Measurements from ENCODE around the gene HCN3.

HCN3 gene

DNA sequence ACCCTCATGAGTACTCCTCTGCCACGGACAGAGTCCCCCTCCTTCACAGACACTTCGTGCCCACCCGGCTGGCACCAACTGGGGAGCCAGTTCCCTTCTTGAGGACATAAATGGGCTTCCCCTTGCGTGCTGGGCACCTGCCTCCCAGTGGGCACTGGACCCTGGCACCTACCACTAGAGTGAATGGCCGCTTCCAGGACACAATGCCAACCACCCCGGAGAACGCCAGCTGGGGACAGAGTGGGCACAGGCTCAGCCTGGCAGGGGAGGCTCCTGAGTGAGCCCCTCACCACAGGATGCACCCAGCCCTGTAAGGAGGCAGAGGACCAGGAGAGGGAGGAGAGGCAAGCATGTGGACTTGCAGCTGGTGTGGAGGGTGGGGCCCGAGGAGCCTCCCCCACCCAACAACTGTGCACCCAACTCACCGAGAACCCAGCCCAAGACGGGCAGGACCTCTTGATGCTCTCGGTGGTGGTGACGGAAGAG is 23.0 kb upstream of the HCN3 start:
- in situ Hi-C loops (cut with MboI; ENCODE audit: low sequenced_read_pairs): no loop called here

DNA sequence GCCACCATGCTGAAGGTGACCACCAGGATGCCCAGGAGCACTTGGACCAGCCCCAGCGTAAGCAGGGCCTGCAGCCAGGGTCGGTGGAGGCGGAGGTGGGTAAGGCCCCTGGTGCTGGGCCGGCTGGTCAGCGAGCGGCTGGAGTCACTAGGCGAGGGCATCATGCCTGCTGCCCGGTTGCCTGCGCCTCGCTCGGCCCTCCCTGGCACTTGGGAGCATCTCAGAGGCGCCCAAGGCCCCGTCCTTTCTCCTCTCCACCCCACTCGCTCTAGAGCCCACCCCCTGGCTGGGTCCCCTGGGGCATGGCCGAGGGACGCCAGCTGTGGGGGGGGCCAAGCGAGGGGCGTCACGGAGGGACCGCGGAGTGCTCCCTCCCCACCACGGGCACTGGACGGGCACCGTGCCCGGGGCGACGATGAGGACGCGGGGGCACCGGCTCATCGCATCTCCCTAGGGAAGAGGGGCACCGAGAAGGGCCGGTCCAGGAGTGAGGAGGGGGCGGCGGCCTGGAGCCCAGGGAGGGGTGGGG is 22.5 kb upstream of the HCN3 start:
- in situ Hi-C loops (cut with MboI; ENCODE audit: low sequenced_read_pairs): no loop called here

DNA sequence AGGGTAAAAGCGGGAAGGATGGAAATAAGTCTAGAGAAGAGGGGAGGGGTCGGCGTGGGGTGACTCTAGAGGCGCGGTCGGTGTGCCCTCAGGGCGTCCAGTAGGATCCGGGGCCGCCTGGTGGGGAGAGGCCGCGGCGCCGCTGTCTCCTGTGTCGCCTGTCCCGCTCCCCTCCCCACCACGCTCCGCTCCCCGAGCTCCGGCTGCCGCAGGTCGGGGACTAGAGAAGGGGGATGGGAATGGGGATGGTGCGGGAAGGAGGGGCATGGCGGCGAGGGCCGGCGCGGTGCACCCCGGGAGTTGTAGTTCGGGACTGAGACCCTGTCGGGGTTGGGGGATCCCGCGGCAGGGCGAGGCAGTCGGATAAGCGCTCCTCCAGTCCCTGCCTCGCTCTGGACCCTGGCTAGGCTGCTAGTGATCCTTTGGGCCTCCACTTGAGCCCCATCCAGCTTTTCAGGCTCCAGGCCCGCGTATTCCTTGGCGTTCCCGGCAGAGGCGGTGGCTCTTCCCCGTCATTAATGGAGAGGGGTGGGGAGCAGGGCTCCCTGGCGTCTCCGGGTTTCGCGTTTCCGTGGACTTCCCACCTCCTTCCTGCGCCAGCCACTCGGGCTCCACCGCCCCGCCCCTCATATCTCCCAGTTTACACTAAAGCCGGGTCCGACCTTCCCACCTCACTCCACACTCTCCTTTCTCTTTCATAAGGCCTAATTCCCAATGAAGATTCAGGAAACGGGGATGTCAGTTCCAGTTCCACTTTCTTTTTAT is 21.8 kb upstream of the HCN3 start, which contains the start of gene ENTREP3:
ENTREP3 (minus strand) TSS at position 241 of the 765 bp plus-strand sequence. CDS start 606 bp downstream, outside the sequence.
- in situ Hi-C loops (cut with MboI; ENCODE audit: low sequenced_read_pairs): no loop called here

DNA sequence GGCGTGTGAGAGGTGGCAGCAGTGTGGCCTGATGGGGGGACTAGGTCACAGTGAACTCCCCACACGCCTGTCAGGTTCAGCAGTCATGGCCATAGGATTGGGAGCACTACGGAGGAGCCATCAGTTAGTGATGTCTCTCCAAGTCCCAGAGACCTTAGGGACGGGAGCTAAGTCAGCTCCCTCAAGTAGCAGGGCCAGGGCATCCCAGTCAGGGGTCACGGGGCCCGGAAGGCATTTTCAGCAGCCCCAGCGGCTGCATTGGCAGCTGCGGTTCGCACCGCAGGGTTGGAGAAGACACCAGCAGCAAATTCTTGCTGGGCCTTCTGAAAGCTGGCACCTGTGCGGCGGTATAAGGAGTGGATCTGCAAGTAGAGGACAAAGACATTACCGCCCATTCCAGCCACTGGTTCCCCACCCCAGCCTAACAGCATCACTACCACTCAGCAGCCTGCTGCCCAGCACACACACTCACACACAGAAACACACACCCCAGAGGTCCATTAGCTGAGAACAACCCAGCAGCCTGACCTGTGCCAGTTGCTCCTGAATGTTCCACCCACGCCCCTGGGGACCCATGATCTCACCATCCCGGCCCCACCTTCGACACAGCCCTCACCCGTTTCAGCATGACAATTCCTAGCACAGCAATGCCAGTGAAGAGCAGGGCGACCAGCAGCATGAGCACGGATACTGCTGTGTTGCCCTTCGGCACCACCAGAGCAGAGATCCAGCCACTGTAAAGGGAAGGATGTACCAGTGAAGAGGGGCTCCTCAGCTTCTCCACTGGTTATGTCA is 21.0 kb upstream of the HCN3 start:
- in situ Hi-C loops (cut with MboI; ENCODE audit: low sequenced_read_pairs): no loop called here

DNA sequence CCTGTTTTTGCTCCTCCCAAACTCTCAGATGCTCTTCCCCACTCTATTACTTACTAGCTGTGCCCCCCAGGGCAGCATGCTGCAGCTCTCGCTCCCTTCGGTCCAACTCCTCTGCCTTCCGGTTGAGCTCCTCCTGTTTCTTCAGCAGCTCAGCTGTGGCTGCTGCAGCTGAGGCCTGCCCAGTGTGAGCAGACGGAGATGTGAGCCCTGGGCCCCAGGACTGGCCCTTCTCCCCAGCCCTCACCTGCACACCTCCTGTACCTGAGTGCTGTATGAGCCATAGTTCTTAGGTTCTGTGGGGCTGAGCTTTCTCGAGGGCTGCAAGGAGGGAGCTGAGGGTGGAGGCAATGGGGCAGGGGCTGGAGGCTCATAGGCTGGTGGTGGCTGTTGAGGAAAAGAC is 17.0 kb upstream of the HCN3 start:
- in situ Hi-C loops (cut with MboI; ENCODE audit: low sequenced_read_pairs): no loop called here

DNA sequence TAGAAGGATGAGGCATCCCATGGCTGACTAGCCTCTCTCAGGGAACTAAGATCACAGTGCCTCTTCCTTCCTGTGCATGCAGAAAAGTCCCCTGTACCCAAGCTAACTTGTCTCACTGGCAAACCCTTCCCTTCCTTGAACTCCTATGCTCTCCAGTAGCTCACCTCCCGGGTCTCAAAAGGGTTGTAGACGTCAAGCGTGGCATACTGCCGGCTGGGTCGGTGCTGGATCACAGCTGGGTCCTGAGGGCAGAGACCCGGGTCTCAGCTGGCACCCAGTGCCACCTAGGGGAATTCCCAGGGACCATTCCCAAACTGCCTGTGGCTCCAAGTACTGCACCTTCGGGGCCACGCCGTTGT is 15.8 kb upstream of the HCN3 start:
- in situ Hi-C loops (cut with MboI; ENCODE audit: low sequenced_read_pairs): no loop called here

DNA sequence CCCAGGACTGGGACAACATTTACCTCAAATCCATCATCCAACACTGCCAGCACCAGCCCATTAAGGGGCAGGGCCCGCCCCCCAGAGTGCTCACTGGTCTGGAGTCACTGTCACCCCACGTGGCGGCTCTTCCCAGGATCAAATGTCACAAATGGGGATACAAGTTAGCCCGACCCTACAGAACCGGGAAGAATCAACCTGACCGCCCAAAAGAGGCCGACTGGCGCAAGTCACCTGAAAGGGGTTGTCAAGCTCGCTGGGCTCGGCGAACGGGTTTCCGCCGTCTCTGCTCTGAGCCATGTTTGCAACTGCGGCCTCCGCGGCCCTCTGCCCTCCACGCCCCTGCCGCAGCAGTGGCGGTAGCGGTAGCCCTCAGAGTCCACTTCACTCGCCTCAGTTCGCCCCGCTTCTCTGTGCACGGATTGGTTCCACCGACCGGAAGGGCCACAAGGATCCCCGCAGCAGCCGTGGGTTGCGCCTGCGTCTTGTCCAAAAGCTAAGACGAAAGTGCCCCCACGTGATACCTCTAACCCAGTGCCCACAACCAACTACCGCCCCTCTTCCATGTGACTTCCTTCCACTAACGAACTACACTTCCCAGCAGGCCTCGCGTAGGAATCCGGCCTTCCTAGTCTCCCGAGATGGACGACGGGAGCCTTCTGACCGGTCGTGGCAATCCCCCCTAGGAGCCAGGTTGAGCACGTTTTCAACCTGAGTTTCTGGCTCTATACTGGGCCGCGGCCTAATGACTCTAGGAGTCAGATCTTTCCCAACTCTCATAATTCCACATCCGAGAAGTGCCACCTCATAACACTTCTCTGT is 15.2 kb upstream of the HCN3 start, which contains the start of gene SCAMP3:
SCAMP3 (minus strand) TSS at position 509 of the 822 bp plus-strand sequence; CDS start at position 300, 209 bp downstream.
- in situ Hi-C loops (cut with MboI; ENCODE audit: low sequenced_read_pairs): no loop called here

DNA sequence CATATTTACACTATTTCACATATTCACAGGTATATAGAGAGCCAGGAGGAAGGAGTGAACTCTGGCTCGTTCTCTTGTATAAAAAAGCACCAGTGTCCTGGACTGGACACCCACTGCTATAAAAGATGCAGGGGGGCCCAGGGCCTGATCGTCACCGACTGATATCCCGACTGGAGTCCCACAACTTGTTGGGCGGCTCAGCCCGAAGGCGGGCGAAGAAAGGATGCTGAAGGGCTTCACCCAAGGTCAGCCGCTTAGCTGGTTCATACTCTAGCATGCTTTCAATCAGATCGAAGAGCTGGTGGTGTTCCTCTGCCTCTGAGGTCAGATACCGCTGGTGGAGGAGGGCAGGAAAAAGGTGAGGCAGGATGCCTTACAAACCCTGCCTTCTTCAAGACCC is 14.2 kb upstream of the HCN3 start:
- in situ Hi-C loops (cut with MboI; ENCODE audit: low sequenced_read_pairs): no loop called here

DNA sequence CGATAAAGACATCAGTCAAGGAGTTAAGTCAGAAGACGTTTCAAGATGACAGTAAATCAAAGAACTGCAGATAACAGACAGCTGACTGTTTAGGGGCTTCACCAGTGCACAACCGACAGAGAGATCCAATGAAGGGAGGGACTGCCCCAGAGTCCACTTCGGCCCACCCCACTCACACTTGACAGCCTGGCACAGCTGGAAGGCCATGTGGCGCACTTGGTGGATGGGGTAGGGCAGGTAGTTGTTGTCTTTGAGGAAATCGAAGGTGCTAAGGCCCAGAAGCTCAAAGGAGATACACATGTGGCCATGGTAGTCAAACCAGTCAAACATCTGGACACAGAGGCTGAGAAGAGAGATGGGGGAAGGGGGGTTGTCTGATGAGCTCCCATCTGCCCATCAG is 10.7 kb upstream of the HCN3 start:
- in situ Hi-C loops (cut with MboI; ENCODE audit: low sequenced_read_pairs): no loop called here

DNA sequence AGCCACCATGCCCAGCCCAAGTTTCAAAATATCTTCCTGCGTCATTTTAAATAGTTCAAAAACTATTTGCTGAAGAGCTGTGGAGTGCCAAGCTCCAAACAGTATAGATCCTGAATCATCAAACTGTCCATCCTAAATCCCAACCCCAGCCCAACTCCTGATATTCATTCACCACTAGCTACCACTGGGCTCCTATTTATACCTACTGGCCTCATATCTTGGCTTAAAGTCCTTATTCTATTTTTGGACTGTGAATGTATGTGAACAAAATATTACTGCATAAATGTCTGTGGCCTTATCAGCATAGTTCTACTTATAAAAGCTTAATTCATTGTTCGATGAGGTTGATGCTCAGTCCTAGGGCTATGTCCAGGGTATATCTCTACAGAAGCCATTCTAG is 9.9 kb upstream of the HCN3 start:
- in situ Hi-C loops (cut with MboI; ENCODE audit: low sequenced_read_pairs): no loop called here

DNA sequence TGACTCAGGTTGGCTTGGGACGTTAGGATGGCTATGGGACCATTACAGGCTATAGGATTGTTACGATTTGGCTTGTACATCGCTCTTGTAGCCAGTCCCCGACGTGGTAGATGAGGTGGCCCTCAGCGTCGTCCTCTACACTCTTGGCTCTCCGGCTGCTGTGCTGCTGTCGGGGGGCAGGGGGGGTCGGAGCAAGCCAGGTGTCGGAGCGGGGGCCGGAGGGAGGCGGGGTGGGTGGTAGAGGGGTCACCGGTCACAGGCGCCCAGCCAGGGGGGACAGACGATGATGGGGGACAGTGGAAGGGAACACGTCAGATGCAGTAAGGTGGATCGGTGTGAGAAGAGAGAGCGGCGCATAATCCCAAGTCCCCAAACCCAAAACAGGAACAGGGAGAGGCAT is 8.6 kb upstream of the HCN3 start:
- in situ Hi-C loops (cut with MboI; ENCODE audit: low sequenced_read_pairs): no loop called here

DNA sequence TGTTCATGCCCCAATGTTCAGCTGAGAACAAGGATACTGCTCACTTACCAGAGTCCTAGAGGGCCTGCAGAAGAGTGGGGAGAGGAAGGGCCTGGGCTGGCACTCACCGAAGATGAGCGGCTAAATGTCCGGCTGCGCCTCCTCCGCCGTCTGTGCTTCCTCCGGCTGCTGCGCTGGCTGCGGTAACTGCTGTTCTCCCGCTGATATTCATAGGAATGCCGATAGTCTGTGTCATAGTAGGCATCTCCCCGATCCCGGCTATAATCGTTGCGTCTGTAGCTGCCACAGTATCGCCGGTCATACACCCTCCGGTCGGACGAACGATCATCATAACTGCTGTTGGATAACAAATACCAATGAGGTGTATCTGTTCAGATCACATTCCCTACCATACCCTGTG is 7.9 kb upstream of the HCN3 start:
- in situ Hi-C loops (cut with MboI; ENCODE audit: low sequenced_read_pairs): no loop called here

DNA sequence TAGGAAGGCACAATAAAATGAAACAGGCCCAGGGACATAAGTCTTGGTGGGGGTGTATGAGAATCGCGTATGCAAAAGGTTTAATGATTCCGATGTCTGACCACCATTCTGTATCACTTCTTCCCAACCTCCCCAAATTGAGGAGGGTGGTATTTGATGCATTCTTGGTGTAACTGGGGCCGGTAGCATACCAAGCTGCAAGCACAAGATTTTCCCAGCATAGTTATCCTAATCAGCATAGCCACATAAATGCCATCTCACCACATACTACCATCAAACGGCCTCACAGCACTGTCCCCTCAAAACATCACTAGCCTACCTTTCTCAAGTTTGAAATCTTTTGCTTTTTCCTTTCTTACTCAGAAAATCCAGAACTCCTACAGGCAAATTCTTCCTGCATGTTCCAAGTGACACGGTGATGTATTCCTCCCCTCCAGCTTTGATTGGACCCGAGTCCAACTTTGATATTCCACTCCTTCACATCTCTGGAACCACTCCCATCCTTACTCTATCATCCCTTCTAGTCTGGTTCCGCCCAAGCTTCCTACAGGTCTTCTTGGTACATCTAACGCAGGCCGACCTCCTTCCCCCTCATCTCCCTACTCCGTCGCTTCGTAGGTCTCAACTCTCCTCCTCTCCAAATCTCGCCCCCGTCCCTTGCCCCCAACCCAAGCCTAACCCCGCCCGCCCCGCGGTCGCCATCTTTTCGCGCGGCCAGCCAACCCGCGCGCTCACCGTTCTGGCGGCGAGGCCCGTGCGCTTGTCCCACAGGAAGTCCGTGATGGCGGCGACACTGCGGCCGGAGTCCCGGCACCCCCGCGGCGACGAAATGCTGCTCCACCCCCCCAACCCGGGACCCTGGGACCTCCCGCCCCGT is 4.6 kb upstream of the HCN3 start:
- in situ Hi-C loops (cut with MboI; ENCODE audit: low sequenced_read_pairs): no loop called here

DNA sequence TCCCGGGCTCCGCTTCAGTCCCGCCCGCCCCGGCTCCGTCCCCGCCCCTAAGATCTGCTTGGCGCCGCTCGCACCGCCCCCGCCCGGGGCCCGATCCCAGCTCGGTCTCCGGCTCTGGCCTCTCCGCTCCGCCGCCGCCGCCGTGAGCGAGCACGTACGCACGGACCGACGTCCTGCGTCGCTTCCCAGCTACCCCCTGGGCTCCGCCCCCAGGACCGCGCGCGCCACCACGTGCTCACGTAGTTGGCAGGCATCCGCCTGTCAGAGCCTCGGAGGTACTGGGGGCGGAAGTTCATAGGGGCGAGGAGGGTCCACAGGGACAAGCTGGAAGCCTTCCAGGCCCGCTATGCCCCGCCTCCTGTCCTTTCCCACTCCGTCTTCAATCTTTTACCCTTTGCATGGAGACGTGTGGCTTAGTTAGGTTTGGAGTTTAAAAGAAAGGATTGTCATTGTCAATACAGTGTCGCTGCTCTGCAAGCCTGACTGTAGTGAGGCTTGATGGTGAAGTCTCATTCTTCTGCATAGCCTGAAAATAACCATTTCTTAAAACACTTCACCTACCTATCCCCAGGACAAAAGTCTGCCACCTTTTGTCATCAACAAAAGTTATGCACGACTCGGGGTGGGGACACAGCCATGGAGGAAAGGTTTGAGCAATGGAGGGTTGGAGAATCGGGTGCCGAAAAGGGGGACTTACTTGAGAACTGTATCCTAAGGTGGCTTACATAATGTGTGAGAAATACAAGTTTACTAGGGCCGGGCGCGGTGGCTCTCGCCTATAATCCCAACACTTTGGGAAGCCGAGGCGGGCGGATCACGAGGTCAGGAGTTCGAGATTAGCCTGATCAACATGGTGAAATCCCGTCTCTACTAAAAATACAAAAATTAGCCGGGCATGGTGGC is 3.7 kb upstream of the HCN3 start, which contains the start of gene CLK2:
CLK2 (minus strand) TSS at position 162 of the 903 bp plus-strand sequence. CDS start 2,527 bp downstream, outside the sequence.
- in situ Hi-C loops (cut with MboI; ENCODE audit: low sequenced_read_pairs): no loop called here

DNA sequence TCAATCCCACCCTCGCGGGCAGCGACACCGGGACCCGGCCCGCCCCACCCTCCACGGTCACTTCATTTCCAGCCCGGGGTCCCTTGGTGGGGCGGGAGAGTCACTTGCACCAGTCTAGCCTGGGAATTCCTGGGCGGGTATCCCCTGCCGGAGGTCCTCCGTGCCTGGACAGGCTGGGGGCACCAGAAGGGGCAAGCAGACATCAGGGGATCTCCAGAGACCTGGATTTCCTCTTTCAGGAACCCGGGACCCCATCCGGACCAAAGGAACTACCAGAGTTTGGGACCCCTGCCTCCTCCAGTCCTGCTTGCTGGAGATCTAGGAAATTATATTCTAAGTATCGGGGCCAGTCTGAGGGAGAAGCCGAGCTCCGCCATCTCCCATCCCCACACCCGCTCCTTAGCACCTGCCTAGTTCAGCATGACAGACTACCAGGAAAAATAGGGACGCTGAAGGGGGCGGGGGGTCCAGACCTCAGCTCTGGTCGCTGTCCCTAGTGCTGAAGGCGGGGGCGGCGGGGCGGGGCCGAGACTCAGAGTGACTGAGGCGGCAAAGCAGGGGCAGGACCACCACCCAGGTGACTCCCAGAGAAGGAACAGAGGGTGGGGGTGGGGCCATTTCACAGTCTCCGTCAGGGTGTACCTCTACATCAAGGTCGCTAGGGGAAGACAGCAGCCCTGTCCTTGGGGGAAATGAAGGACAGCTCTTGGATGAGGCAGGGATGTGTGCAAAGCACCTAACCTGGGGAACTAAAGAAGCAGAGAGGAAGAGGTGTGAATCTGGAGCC is 832 bp downstream of the HCN3 start:
- in situ Hi-C loops (cut with MboI; ENCODE audit: low sequenced_read_pairs): no loop called here

DNA sequence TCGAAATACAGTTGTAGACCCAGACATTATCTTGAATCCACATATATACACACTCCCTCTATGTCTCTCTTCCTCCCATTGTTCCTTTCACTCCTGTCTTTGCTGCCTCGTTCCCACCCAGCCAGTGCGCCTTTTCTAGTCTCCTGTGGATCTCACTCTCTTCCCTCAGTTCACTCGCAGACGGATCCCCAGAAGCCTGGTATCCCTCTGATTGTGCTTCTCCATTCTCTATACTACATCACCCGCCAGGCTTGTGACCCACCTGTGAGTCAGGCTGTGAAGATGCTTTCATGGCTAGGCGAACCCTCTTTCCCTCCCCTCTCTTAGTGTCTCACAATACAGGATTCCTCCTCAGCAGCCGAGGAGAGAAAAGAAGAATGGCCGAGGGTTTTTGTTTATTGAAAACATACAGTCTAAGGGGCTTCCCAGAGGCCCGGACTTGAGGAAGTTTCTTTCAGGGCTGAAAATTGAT is 1.5 kb downstream of the HCN3 start:
- in situ Hi-C loops (cut with MboI; ENCODE audit: low sequenced_read_pairs): no loop called here

DNA sequence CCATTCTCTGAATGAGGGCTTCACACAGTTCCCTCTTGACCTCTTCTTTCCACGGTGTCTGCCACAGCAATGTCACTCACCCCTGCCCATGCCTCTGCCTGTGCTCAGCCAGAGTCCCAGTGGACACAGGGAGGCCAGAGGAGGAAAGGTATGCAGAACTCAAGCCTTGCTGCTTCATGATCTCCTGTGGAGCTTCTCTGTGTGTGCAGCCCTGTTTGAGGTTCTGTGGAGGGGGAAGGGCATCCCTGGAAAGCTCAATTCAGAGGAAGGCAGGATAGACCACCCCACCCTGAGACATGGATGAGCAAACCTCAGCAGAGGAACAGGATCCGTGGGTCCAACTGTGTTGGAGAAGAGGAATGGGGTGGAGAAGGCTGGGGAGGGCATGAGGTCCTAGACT is 2.0 kb downstream of the HCN3 start:
- in situ Hi-C loops (cut with MboI; ENCODE audit: low sequenced_read_pairs): no loop called here

Data from hTERT RPE-1 (cell line).